Cerebellar nuclear complex (tissue), 1 donor: Measurements from ENCODE around the gene GPR156.
"Not testable (repeated sequence)": the region's sequence is repeated elsewhere in the genome, so short reads cannot be mapped to it uniquely, and the experiment has no call there.

Source experiments
- DNase-seq, 2 experiments: peaks; one replicate each; lab custom pipeline; 2025; lab: John Stamatoyannopoulos, UW

GPR156 gene

DNA sequence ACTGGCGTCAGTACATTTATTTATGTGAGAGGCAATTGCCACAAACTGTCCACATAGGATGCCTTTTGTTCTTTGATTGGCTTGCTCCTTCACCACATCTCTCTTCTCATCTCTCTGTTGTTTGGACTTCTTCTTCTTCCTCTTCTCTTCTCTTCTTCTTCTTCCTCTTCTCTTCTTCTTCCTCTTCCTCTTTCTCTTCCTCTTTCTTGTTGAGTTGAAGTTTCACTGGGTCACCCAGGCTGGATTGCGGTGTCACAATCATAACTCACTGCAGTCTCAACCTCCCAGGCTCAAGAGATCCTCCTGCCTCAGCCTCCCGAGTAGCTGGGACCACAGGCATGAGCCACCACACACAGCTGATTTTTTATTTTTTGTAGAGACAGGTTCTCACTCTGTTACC, 123.1 kb downstream of the GPR156 start:
- DNase-seq, result no peak

DNA sequence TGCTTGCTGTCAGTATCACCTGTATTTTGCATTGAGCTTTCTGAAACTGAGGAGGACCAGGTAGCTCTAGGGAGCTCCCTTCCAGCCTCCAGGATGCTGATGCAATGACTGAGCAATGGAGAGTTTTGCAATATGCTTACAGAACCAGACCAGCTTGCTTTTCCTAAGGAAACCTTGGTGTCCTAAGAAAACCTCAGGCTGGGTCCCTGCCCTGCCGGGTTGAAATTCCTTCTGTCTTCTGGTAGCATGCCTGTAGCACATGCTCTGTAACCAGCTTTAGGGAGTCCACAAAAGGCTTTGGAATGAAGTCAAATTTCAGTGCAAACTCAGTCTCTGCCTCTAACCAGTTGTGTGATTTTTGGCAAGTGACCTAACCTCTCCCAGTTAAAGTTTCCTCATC, 125.0 kb downstream of the GPR156 start:
- DNase-seq, result no peak

DNA sequence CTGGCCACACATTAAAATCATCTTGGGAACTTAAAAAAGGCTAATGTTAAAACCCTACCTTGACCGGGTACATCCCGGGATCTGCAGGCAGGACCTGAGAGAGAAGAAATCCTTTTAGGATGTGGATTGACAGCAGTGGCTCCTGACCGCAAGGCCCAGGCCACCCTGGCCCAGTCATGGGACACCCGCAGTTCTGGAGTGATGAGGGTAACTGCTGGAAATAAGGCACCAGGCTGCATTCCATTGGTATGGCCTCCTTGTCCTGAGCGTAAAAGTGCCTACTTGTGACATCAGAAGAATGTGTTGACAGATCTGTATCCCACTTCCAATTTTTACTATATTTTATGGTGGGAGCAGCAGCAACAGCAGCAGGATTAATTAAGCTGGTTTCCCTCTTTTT, 127.3 kb downstream of the GPR156 start:
- DNase-seq, result no peak

DNA sequence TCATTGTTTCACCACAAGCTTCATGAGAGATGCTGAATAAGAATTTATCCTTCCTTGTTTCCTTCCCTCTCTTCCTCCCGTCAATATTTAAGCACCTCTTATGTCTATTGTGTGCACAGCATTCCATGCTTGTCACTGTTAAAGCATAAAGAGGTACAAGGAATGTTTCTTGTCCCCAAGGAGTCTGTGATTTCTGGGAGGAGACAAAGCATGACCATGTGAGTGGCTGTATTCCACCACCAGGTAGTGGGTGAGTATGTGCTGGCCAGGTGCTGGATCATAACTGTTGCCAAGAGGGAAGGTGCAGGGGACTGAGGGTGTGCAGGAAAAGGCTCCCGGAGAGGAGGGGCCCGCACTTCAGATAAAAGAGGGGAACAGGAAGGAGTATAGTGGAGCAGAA, 127.9 kb downstream of the GPR156 start:
- no peak for DNase-seq

DNA sequence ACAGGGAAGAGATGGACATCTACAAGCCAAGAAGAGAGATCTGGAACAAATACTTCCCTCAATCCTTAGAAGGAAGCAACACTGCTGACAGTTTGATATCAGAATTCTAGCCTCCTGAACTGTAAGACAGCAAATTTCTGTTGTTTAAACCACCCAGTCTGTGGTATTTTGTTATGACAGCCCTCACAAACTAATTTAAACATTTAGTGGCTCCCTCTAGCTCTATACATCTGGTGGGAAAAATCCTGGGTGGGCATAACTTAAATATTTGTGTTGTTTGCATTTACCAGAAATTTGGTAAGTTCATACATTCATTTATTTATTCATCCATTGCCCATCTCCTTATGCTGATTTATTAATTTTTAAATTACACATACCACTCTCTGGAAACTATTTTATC, 128.3 kb downstream of the GPR156 start:
- DNase-seq, result no peak

DNA sequence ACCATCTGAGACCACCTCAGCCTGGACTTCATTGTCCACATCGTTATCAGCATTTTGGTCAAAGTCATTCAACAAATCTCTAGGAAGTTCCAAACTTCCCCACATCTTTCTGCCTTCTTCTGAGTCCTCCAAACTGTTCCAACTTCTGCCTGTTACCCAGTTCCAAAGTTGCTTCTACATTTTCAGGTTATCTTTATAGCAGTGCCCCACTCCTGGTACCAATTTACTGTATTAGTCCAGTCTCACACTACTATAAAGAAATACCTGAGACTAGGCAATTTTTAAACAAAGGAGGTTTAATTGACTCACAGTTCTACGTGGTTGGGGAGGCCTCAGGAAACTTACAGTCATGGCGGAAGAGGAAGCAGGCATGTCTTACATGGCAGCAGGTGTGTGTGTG, 129.3 kb downstream of the GPR156 start:
- not testable (repeated sequence) for DNase-seq

DNA sequence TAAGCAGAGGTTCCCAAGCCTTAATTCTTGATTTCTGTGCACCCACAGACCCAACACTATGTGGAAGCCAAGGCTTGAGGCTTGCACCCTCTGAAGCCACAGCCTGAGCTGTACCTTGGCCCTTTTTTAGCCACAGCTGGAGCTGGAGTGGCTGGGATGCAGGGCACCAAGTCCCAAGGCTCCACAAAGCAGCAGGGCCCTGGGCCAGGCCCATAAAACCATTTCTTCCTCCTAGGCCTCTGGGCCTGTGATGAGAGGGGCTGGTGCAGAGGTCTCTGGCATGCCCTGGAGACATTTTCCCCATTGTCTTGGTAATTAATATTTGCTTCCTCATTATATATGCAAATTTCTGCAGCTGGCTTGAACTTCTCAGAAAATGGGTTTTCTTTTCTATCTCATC, 129.9 kb downstream of the GPR156 start:
- DNase-seq, result no peak

DNA sequence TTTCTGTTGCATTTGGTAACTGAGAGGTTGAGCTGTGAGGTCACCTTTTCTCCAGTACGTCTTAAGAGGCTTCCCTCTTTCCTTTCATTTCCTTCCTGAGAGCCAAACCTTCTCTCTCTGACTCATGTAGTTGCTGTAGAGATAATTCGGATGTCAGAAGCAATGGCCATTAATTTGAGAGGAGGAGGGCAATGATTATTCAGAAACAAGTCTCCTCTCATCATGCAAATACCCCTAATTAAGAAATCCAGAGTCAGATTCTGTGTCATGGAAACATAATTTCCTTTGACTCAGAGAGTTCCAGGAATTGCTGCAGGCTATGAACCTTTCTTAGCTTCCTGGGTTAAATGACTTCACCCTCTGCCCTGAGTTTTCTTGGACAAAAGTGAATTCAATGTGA, 131.7 kb downstream of the GPR156 start:
- DNase-seq, result no peak

DNA sequence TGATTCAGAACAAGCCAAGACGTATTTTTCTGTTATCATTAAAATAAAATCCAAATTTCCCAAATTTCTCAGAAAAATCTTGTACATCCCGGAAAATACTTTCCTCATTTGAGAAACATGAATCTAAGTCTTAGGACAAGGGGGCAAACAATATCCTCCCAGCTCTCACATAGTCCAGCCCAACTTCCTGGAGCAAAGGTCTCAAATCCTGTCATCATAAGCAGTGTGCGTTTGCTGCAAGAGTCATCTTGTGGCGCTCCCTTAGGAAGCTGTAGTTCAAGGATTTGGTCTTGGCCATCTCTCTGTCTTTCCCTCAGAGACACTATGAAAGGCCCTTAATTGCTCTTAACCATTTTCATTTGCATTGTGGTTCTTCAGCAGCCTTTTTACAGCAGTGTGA, 133.2 kb downstream of the GPR156 start:
- no peak for DNase-seq

DNA sequence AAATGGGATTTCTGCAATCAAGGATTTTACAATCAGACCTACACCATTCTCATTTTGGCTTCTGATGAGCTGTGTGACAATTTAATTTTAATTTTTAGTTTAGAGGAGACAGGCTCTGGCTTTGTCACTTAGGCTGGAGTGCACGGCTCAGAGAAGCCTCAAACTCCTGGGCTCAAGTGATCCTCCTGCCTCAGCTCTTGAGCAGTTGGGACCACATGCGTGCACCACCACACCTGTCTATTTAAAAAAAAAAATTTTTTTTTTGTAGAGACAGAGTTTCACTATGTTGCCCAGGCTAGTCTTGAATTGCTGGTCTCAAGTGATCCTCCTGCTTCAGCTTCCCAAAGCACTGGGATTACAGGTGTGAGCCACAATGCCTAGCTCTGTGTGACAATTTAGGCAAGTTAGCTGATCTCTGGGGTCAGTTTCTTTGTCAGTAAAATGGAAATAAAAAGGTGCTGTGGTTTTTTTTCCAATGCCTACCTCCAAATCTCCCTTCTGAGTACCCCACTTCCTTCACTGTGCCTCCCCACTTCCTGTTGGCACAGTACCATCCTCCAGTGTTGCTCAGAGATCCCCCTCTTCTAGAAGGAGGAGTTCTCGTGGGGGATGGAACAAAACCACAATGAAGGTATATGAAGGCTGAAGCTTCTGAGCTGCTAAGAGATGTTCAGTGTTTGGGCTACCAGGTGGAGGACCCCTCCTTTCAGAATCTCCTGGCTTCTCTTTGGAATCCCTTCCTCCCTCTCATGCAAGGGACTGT, 136.7 kb downstream of the GPR156 start:
- no peak for DNase-seq

DNA sequence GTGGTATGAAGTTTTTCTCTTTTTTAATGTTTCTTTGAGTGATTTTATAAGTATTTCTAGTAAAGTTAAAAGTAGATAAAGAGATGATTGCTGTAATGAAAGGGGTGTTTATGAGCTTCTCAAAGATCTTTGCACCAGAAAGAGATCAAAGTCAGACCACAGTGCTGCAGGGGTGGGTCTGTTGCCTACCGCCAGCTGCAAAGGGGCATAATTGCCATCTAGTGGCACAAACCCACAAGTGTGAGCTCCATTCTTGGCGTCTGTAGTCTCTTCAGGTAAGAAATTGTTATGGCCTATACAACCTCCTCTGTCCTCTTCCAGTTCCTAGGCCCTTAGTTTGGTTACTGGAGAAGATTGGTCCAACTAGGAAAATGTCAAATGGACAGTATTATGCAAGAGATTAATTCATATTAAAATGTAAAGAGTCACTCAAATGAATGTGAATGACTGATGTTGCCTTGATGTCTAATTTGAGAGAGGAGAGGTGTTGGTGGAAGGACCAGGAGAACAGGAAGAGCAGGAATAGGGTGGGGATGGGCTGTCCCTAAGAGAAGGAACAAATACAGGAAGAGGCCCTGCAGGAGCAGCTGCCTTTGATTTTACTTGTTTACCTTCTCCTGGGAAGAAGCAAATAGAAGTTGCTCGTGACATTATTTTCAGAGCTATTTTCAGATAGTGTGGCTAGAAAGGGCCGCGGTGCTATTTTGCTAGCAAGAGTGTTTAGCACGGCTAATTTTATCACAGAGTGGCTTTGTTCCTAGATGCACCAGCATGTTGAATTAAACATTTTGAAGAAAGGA, 137.8 kb downstream of the GPR156 start:
- no peak for DNase-seq

DNA sequence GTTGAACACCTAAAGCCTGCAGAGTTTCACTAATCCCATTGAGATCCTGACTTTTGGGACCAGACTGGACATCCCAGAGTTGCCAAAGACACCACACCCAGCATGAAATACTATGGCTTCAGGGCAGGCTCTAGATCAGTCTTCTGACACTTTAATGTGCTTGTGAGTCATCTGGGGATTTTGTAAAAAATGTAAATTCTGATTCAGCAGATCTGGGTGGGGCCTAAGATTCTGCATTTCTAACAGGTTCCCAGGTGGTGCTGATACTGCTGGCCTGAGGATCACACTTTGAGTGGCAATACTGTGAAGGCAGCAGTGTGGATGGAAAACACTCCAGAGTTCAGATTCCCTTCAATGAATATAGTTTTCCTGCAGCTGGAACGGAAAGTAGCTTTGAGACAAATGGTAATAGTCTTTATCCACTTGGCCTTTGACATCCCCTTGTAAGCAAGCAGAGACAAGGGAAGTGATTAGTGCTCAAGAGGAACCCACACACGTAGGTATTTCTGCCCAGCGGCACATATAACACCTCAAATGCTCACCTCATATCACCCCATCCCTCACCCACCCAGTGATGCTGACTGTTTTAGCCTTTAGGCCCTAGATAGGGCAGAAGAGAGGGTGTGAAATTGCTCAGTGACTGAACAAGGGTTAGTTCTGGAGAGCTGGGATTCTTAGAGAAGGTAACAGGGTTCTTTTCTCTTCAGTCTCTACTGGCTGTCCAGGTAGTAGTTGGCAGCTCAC, 139.3 kb downstream of the GPR156 start:
- no peak for DNase-seq

DNA sequence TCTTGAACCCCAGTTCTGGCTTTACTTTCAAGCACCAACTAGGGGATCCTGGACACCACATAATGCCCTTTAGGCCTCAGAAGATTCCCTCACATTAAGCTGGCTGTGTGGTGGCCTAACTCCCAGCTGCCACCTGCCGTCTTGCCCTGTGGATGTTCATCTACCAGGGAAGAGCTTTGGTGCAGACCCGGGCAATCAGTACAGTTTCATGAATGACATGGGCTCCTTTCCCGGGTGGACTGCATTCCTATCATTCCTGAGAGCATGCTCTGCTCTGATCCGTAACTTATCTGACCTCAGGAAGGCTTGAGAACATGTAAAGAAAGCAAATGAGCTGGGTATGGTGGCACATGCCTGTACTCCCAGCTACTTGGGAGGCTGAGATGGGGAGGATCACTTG, 140.8 kb downstream of the GPR156 start:
- no peak for DNase-seq

DNA sequence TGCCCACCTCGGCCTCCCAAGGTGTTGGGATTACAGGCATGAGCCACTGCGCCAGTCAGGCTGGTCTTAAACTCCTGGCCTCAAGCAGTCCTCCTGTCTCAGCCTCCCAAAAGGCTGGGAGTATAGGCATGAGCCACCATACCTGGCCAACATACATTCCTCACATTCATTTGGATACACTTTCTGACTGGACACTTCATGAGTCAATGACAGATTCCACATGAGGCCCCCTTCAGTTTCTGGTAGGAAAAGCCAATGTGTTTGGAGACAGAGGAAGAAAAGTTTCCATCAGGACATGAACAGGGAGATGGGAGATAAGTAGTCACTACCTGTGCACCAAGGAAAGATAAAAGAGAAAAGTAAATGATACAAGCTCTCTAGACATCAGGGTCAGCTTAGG, 141.3 kb downstream of the GPR156 start:
- DNase-seq, result no peak

DNA sequence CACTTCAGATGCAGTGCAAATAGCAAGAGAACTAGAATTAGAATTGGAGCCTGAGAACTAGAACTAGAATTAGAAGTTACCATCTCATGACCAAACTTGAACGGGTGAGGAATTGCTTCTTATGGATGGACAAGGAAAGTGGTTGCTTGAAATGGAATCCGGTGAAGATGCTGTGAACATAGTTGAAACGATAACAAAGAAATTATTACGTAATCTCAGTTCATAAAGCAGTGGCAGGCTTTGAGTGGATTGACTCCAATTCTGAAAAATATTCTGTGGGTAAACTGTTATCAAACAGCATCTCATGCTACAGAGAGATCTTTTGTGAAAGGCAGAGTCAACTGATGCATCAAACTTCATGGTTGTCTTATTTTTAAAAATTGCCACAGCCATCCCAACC, 142.8 kb downstream of the GPR156 start:
- DNase-seq, result no peak

DNA sequence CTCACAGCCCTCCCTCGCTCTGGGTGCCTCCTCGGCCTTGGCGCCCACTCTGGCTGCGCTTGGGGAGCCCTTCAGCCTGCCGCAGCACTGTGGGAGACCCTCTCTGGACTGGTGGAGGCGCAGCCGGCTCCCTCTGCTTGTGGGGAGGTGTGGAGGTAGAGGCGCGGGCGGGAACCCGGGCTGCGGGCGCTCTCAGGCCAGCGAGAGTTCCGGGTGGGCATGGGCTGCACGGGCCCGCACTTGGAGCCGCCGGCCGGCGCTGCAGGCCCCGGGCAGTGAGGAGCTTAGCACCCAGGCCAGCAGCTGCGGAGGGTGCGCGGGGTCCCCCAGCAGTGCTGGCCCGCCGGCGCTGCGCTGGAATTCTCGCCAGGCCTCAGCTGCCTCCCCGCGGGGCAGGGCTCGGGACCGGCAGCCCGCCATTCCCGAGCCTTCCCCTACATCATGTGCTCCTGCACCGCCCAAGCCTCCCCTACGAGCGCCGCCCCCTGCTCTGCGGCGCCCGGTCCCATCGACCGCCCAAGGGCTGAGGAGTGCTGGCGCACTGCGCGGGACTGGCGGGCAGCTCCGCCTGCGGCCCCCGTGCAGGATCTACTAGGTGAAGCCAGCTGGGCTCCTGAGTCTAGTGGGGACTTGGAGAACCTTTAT, 144.8 kb downstream of the GPR156 start:
- DNase-seq, result no peak

DNA sequence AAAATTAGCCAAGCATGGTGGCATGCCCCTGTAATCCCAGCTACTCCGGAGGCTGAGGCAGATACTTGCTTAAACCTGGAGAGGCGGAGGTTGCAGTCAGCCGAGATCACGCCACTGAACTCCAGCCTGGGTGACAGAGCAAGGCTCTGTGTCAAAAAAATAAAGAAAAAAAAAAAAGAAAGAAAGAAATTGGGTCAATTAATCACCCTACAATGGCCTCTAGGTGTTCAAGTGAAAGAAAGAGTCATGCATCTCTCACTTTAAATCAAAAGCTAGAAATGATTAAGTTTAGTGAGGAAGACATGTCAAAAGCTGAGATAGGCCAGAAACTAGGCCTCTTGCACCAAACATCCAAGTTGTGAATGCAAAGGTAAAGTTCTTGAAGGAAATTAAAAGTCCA, 145.9 kb downstream of the GPR156 start:
- no peak for DNase-seq

DNA sequence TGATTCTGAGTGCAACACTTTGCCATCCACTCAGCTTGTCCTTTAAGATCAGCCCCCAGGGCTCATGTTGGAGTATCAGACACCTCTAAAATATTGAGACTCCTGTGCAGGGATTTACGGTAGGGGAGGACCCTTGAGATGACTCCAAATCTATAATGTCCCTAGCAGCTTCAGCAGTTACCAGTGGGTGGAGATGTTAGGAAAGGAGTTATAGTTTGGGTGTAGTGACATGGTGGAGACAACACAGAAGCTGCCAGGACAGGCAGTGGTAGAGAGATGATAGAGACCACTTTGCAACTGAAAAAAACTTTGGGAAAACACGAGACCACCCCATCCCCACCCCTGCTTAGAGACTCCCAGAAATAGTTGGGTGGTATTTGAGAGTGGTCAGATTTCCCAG, 147.5 kb downstream of the GPR156 start:
- DNase-seq, result no peak

DNA sequence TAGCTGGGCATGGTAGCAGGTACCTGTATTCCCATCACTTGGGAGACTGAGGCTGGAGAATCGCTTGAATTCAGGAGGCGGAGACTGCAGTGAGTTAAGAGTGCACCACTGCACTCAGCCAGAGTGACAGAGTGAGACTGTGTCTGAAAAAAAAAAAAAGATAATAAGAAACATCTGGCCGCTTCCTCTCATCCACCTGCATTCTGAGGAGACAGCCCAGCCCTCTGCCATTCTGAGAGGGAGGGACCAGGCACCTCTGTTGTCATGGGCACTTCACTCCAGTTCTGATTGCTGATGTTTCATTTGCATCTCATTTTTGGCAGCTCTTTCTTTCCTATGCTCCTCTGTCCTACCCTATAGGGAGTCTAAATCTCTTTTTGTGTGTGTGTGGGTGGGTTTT, 154.4 kb downstream of the GPR156 start:
- DNase-seq, result no peak

DNA sequence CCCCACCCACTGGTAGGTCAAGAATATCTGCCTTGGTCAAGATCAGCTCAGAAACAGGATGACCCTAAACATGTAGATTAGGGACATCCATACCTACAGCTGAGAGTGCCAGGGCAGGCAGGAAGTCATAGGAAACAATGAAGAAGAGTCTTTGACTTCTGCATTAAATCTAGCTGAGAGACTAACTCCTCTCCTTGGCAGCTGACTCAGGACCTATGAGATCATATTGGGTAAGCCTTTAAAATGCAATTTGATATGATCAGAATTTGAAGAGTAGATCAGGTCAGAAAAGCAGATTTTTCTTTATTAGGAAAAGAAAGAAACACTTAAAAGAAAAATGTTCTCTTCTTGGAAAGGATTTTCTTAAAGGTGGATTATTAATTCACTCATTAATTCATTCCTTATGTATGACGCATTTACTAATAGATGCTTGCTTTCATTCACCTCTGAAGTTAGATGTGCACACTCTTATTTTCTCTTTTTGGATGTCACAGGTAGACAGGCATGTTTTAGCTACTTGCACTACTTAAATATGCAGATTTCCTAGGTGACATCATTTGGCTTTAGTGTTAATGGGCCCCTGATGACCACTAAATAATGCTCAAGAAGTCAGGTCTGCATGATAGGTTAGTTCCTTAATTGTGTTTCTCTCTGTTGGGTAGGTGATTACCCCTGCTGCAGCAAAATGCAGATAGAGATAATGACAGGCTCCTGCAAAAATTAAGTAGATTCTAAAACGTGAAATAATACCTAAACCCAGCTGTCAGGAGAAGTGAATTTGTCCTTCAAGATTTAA, 155.1 kb downstream of the GPR156 start:
- DNase-seq, result no peak

DNA sequence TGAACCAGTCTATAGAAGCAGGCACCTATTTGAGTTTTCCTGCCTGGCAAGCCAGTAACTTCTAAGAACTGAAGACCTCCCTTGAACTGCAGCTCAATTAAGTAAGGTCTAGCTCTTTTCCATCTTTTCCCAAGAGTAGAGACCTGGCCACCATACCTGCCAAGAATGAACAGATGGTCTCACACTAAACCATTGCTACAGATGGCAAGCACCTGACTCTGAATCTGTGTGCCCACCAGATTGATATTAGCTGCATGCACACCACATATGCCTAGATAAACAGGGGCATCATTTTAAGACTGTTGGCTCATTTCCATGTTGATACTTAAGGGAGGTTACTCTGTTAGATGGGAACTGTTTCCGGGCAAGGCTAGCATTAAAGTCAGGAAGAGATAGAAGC, 156.0 kb downstream of the GPR156 start:
- peak in 1 of 2 experiments; percentile 62 for DNase-seq

DNA sequence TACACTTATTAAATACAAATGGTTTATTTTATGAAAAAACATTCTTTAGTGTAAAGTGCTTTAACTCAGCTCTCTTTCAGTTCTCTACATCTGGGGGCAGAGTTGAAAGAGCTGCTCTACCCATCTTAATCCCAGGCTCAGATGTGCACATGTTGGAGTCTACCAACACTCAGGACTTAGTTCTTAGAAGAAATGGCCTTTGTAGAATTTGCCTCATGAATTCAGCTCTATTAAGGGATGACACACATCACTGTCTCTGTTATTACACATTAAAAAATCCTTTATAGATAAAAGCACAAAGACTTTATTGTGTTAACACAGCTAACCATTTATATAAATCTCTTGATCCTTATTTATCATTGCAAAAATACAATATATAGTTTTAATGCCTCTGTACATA, 159.0 kb downstream of the GPR156 start:
- DNase-seq, result no peak
